Measurements from ENCODE around the gene CCDC80. TPM values are rescaled to one million over a fixed set of nuclear protein-coding genes. Genes with fewer than 3 reads are reported as not detected.

The CCDC80 gene
- total and polyA plus RNA-seq, 9 of the 15 experiments (the other 6 are each of a cell fraction or from before 2014, with no cell fraction given), result 0.17 to 2.0 (median 1.1) TPM

- Histone ChIP-seq H3K36me3 (ENCODE audit: control insufficient read depth, insufficient read depth, low read length) (no peaks in the 10 kb centered on the region), H3K9me3 (replicated peaks; ENCODE audit: control insufficient read depth, insufficient read depth, low read depth, low read length) (no peaks in the 10 kb centered on the region), H3K4me2 (ENCODE audit: insufficient read depth, low read length) (no peak overlapping the region), H4K20me1 (replicated peaks; ENCODE audit: control insufficient read depth, insufficient read depth, low read length) (no peaks in the 10 kb centered on the region), H3K9me1 (ENCODE audit: control insufficient read depth, insufficient read depth, low read length) (no peaks in the 10 kb centered on the region), H3K9ac (ENCODE audit: insufficient read depth in 1 of 2, low read depth in 2 of 2, low read length in 2 of 2) (no peak overlapping the region), H3K27me3 (ENCODE audit: control insufficient read depth in 2 of 2, insufficient read depth in 2 of 2, low read length in 2 of 2) (no peaks in the 10 kb centered on the region), H3K4me1 (replicated peaks in 1 of 2; ENCODE audit: control insufficient read depth in 2 of 2, insufficient read depth in 2 of 2, low read length in 2 of 2) (peaks cover 0 to 2% of the 10 kb centered on the region in 2 experiments; a peak in 1 of 5 replicates), H3K4me3 (no peak overlapping the region), H3K27ac (ENCODE audit: extremely low read depth, low read depth, low read length) (no peak overlapping the region), H2AFZ (ENCODE audit: low read depth, low read length) (no peak overlapping the region), H3K79me2 (ENCODE audit: control insufficient read depth, insufficient read depth, low read length) (no peaks in the 10 kb centered on the region)
- CTCF ChIA-PET (ENCODE audit: low intra/inter-chr PET ratio), result no interaction called here
- intact Hi-C loops (cut with micrococcal nuclease) (no loop called here), in situ Hi-C loops (cut with MboI) (no loop called here)
- FAIRE-seq, result no peak
- no TSS peak for BruUV-seq (replicated peaks)
- 41% methylated on average over 3 of the region's 3 CpGs for WGBS (ENCODE audit: insufficient coverage, low coverage, missing lambda C conversion rate)
- no peak for ATAC-seq
- POLR2A ChIA-PET, result interaction anchor here (0.6 kb wide), 1 partner anchor 61 kb away, joined by 3 read pairs; no protein-coding TSS in a partner anchor
- DNase-seq (ENCODE audit: extremely low read depth in 1 of 4, low spot score in 3 of 4), result no peak
- TF ChIP-seq ASH1L (IDR thresholded peaks at IDR 0.05; ENCODE audit: borderline replicate concordance, low read depth, partially characterized antibody), result no peak
- no peak for TF ChIP-seq NR3C1 (CRISPR knock-in tag; IDR thresholded peaks at IDR 0.05)
- TF ChIP-seq COPS2 (conservative IDR thresholded peaks at IDR 0.05), result no peak
- no peak for TF ChIP-seq ZBTB17 (CRISPR knock-in tag; IDR thresholded peaks at IDR 0.05)
- no peak for TF ChIP-seq THAP7 (CRISPR knock-in tag; IDR thresholded peaks at IDR 0.05)
- TF ChIP-seq ZNF408 (CRISPR knock-in tag; IDR thresholded peaks at IDR 0.05; ENCODE audit: low read depth), result no peak
- TF ChIP-seq POLR2H (tag; IDR thresholded peaks at IDR 0.05; ENCODE audit: low read depth), result no peak
- no peak for TF ChIP-seq PCBP2 (IDR thresholded peaks at IDR 0.05; ENCODE audit: low read depth, low read length, poor library complexity, severe bottlenecking)
- TF ChIP-seq CLOCK (CRISPR knock-in tag; IDR thresholded peaks at IDR 0.05; ENCODE audit: borderline replicate concordance), result no peak
- TF ChIP-seq, protein P1, sequence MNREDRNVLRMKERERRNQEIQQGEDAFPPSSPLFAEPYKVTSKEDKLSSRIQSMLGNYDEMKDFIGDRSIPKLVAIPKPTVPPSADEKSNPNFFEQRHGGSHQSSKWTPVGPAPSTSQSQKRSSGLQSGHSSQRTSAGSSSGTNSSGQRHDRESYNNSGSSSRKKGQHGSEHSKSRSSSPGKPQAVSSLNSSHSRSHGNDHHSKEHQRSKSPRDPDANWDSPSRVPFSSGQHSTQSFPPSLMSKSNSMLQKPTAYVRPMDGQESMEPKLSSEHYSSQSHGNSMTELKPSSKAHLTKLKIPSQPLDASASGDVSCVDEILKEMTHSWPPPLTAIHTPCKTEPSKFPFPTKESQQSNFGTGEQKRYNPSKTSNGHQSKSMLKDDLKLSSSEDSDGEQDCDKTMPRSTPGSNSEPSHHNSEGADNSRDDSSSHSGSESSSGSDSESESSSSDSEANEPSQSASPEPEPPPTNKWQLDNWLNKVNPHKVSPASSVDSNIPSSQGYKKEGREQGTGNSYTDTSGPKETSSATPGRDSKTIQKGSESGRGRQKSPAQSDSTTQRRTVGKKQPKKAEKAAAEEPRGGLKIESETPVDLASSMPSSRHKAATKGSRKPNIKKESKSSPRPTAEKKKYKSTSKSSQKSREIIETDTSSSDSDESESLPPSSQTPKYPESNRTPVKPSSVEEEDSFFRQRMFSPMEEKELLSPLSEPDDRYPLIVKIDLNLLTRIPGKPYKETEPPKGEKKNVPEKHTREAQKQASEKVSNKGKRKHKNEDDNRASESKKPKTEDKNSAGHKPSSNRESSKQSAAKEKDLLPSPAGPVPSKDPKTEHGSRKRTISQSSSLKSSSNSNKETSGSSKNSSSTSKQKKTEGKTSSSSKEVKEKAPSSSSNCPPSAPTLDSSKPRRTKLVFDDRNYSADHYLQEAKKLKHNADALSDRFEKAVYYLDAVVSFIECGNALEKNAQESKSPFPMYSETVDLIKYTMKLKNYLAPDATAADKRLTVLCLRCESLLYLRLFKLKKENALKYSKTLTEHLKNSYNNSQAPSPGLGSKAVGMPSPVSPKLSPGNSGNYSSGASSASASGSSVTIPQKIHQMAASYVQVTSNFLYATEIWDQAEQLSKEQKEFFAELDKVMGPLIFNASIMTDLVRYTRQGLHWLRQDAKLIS (CRISPR knock-in tag; IDR thresholded peaks at IDR 0.05), result no peak
- TF ChIP-seq, protein P2, sequence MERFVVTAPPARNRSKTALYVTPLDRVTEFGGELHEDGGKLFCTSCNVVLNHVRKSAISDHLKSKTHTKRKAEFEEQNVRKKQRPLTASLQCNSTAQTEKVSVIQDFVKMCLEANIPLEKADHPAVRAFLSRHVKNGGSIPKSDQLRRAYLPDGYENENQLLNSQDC (CRISPR knock-in tag; IDR thresholded peaks at IDR 0.05), result no peak
- TF ChIP-seq SREBF1 (IDR thresholded peaks at IDR 0.05; ENCODE audit: borderline replicate concordance, low read depth, low read length), result no peak
- TF ChIP-seq NKRF (IDR thresholded peaks at IDR 0.05; ENCODE audit: borderline replicate concordance), result no peak
These were observed 9.5 kb upstream of the CCDC80 start for GRCh38 chr3:112650482-112650881.

All from K562 (cell line).